ENCODE results near the gene WFIKKN2.

Gene WFIKKN2

DNA sequence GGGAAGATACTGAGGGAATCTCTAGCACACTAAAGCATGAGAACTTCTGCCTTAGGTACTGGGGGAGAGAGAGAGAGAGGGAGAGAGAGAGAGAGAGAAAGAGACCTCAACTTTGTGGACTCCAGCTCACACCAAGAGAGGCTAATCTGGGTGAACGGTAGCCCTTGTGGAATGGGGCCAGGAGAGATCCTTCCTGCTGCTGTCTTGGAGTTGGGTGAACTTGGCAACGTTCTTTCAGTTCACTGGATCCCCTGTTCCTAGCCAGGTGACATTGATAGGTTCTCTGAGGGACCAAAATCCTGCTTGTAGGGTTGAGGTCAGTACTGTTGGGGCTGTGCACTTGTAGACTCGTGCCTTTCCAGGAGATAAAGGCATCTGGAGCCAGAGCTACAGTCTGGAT lies 26.5 kb upstream of the WFIKKN2 start:
- TF ChIP-seq CEBPB (IDR thresholded peaks at IDR 0.05) (no peak), ZBTB7A (IDR thresholded peaks at IDR 0.05; ENCODE audit: low read depth) (no peak), TAF1 (IDR thresholded peaks at IDR 0.05; ENCODE audit: low read depth) (no peak)
- TF ChIP-seq, protein P1, sequence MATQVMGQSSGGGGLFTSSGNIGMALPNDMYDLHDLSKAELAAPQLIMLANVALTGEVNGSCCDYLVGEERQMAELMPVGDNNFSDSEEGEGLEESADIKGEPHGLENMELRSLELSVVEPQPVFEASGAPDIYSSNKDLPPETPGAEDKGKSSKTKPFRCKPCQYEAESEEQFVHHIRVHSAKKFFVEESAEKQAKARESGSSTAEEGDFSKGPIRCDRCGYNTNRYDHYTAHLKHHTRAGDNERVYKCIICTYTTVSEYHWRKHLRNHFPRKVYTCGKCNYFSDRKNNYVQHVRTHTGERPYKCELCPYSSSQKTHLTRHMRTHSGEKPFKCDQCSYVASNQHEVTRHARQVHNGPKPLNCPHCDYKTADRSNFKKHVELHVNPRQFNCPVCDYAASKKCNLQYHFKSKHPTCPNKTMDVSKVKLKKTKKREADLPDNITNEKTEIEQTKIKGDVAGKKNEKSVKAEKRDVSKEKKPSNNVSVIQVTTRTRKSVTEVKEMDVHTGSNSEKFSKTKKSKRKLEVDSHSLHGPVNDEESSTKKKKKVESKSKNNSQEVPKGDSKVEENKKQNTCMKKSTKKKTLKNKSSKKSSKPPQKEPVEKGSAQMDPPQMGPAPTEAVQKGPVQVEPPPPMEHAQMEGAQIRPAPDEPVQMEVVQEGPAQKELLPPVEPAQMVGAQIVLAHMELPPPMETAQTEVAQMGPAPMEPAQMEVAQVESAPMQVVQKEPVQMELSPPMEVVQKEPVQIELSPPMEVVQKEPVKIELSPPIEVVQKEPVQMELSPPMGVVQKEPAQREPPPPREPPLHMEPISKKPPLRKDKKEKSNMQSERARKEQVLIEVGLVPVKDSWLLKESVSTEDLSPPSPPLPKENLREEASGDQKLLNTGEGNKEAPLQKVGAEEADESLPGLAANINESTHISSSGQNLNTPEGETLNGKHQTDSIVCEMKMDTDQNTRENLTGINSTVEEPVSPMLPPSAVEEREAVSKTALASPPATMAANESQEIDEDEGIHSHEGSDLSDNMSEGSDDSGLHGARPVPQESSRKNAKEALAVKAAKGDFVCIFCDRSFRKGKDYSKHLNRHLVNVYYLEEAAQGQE (IDR thresholded peaks at IDR 0.05; ENCODE audit: low read depth), result no peak

DNA sequence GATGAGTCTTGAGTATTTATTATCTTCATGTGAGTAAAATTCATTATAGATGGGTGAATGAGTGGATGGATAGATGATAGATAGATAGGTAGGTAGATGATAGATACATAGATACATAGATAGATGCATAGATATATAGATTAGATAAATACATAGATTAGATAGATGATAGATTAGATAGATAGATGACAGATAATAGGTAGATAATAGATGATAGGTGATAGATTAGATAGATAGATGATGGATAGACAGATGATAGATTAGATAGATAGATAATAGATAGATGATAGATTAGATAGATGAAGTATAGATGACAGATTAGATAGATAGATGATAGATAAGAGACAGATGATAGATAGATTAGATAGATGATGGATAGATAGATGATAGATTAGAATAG lies 21.8 kb upstream of the WFIKKN2 start:
- TF ChIP-seq, protein P2, sequence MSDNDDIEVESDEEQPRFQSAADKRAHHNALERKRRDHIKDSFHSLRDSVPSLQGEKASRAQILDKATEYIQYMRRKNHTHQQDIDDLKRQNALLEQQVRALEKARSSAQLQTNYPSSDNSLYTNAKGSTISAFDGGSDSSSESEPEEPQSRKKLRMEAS (IDR thresholded peaks at IDR 0.05), result no peak
- TF ChIP-seq FOXM1 (IDR thresholded peaks at IDR 0.05; ENCODE audit: borderline replicate concordance, low read depth) (no peak), YY1 (IDR thresholded peaks at IDR 0.05; ENCODE audit: low read depth) (no peak)

DNA sequence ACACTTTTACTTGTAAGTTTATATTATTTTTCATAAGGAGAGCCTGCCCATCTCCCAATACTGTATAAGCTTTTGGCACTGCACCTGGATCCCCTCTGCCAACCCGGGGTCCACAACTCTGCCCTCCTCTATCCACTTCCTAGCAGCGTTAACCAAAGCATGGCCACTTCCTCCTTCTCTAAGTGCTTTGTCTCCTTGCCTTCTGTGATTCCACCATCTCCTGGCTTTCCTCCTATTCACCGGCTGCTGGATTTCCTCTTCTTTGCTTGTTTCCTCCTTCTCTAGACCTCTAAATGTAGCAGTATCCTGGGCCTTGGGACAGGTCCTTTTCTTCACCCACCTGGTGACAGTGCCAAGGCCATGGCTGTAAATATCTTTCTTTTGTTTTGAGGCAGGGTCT lies 20.0 kb upstream of the WFIKKN2 start:
- TF ChIP-seq TEAD4 (IDR thresholded peaks at IDR 0.05) (no peak), CEBPB (IDR thresholded peaks at IDR 0.05) (no peak), RAD21 (IDR thresholded peaks at IDR 0.05; ENCODE audit: low read depth) (no peak), EGR1 (IDR thresholded peaks at IDR 0.05) (no peak), FOXM1 (IDR thresholded peaks at IDR 0.05; ENCODE audit: borderline replicate concordance, low read depth) (no peak), TCF12 (IDR thresholded peaks at IDR 0.05; ENCODE audit: low read depth) (no peak), YY1 (IDR thresholded peaks at IDR 0.05; ENCODE audit: low read depth) (no peak), NFIC (IDR thresholded peaks at IDR 0.05) (no peak), ZBTB7A (IDR thresholded peaks at IDR 0.05; ENCODE audit: low read depth) (no peak), EP300 (IDR thresholded peaks at IDR 0.05; ENCODE audit: borderline replicate concordance) (no peak), TAF1 (IDR thresholded peaks at IDR 0.05; ENCODE audit: low read depth) (no peak)
- TF ChIP-seq, protein P3, sequence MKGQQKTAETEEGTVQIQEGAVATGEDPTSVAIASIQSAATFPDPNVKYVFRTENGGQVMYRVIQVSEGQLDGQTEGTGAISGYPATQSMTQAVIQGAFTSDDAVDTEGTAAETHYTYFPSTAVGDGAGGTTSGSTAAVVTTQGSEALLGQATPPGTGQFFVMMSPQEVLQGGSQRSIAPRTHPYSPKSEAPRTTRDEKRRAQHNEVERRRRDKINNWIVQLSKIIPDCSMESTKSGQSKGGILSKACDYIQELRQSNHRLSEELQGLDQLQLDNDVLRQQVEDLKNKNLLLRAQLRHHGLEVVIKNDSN (IDR thresholded peaks at IDR 0.05), result no peak
- TF ChIP-seq, protein P2 (IDR thresholded peaks at IDR 0.05), result no peak
- TF ChIP-seq, protein P1 (IDR thresholded peaks at IDR 0.05; ENCODE audit: low read depth), result no peak

DNA sequence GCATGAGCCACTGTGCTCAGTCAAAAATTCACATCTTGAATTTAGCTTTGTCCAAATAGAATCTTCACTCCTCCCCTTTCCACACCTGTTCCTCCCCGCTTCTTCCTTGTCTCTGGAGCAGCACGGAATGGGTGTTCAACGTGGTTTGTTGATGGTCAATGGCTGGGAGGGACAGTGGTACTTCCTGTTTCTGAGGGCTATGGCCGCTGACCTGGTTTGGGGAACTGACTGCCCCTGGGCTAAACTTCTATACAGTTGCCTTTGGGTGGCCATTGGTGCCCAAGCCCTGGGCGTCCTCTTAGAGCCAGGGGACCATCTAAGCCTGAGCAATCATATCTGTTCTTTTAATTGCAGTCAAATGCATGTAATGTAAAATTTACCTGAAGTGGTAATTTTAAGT lies 19.1 kb upstream of the WFIKKN2 start:
- TF ChIP-seq, protein P1 (IDR thresholded peaks at IDR 0.05; ENCODE audit: low read depth), result no peak
- TF ChIP-seq, protein P2 (IDR thresholded peaks at IDR 0.05), result no peak
- TF ChIP-seq EP300 (IDR thresholded peaks at IDR 0.05; ENCODE audit: borderline replicate concordance) (no peak), YY1 (IDR thresholded peaks at IDR 0.05; ENCODE audit: low read depth) (no peak), FOXM1 (IDR thresholded peaks at IDR 0.05; ENCODE audit: borderline replicate concordance, low read depth) (no peak), CREB1 (IDR thresholded peaks at IDR 0.05; ENCODE audit: low read depth) (no peak), ZBTB7A (IDR thresholded peaks at IDR 0.05; ENCODE audit: low read depth) (no peak), CEBPB (IDR thresholded peaks at IDR 0.05) (no peak), TEAD4 (IDR thresholded peaks at IDR 0.05) (no peak), RAD21 (IDR thresholded peaks at IDR 0.05; ENCODE audit: low read depth) (no peak), TCF12 (IDR thresholded peaks at IDR 0.05; ENCODE audit: low read depth) (no peak), EGR1 (IDR thresholded peaks at IDR 0.05) (no peak), TAF1 (IDR thresholded peaks at IDR 0.05; ENCODE audit: low read depth) (no peak)
- TF ChIP-seq, protein P3 (IDR thresholded peaks at IDR 0.05), result no peak
